ENCODE results near the gene THSD4. TPM values are rescaled to one million over a fixed set of nuclear protein-coding genes. Genes with fewer than 3 reads are reported as not detected.

Gene THSD4
- total and polyA plus RNA-seq, 2 of the 8 experiments (the other 6 are each of a cell fraction or from before 2014, with no cell fraction given), result 2.5 to 6.2 TPM

DNA sequence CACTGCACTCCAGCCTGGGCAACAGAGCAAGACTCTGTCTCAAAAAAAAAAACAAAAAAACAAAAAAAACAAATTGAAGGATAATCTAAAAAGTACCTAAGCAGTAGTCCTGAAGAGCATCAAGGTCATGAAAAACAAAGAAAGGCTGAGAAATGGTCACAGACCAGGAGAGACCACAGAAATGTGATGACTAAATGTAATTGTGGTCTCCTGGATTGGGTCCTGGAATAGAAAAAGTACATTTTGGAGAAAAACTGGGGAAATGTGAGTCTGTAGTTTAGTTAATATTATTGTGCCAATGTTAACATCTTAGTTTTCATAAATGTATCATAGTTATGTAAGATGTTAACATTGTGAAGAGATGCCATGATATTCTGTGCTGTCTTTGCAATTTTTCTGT, 427.6 kb downstream of the THSD4 start:
- CTCF ChIA-PET (ENCODE audit: partially characterized antibody), result interaction anchor here (1.1 kb wide), 1 partner anchor 11 kb away, joined by 4 read pairs; no protein-coding TSS in a partner anchor
- no peak overlapping the region for H4K91ac ChIP-seq (replicated peaks; ENCODE audit: insufficient read length, low read length)
- no peak overlapping the region for H2BK15ac ChIP-seq (ENCODE audit: low read length)

More for the DNA sequence above, 427.6 kb downstream of the THSD4 start:
- H3K27ac ChIP-seq (ENCODE audit: low read depth, low read length), result no peak overlapping the region
- FAIRE-seq, result no peak
- no peak overlapping the region for H2BK120ac ChIP-seq (replicated peaks; ENCODE audit: low read depth, low read length)
- 0 out of 7 replicates have a peak, but pooled peaks cover 0 to 3% (median 0%) of the 10 kb centered on the region in 4 experiments for H3K4me1 ChIP-seq (replicated peaks in 1 of 4; ENCODE audit: control insufficient read depth in 3 of 4, insufficient read depth in 4 of 4, low read length in 3 of 4)
- no peak overlapping the region for H3K14ac ChIP-seq (ENCODE audit: insufficient read length)
- no peak for DNase-seq (ENCODE audit: low read depth in 1 of 2, low spot score in 2 of 2)
- no peak overlapping the region for H3K4ac ChIP-seq (replicated peaks; ENCODE audit: insufficient read length, low read depth, low read length)
- H3K36me3 ChIP-seq (ENCODE audit: control insufficient read depth in 2 of 4, insufficient read depth in 4 of 4, low read length in 3 of 4), result no peaks in the 10 kb centered on the region
- no peaks in the 10 kb centered on the region for H3K23me2 ChIP-seq (ENCODE audit: low read depth, low read length)
- no peak for TF ChIP-seq FOSL1 (IDR thresholded peaks at IDR 0.05; ENCODE audit: insufficient read depth, low read depth, low read length)
- TF ChIP-seq, protein P1, sequence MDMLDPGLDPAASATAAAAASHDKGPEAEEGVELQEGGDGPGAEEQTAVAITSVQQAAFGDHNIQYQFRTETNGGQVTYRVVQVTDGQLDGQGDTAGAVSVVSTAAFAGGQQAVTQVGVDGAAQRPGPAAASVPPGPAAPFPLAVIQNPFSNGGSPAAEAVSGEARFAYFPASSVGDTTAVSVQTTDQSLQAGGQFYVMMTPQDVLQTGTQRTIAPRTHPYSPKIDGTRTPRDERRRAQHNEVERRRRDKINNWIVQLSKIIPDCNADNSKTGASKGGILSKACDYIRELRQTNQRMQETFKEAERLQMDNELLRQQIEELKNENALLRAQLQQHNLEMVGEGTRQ (IDR thresholded peaks at IDR 0.05; ENCODE audit: low read length), result no peak
- H2BK5ac ChIP-seq (ENCODE audit: low read depth, low read length), result no peak overlapping the region
- H3K4me3 ChIP-seq (ENCODE audit: extremely low read depth in 1 of 4, insufficient read depth in 2 of 4, low read depth in 3 of 4, low read length in 4 of 4), result no peak overlapping the region
- no peak overlapping the region for H4K5ac ChIP-seq (ENCODE audit: insufficient read length, low read depth, low read length)
- no peak overlapping the region for H2BK20ac ChIP-seq (ENCODE audit: low read length)
- no peak overlapping the region for H3K4me2 ChIP-seq (ENCODE audit: insufficient read depth in 1 of 2, low read depth in 2 of 2, low read length in 2 of 2)
- H3K79me1 ChIP-seq (ENCODE audit: low read depth, low read length), result no peaks in the 10 kb centered on the region
- no peak overlapping the region for H3K23ac ChIP-seq (ENCODE audit: insufficient read length)
- H4K20me1 ChIP-seq (replicated peaks in 1 of 2; ENCODE audit: control insufficient read depth in 1 of 2, insufficient read depth in 2 of 2, low read length in 2 of 2), result no peaks in the 10 kb centered on the region
- H3K79me2 ChIP-seq (ENCODE audit: control insufficient read depth in 1 of 2, insufficient read depth in 2 of 2, low read length in 2 of 2), result no peaks in the 10 kb centered on the region
- no peak overlapping the region for H3K18ac ChIP-seq (ENCODE audit: extremely low read depth, low read length)
- H4K8ac ChIP-seq (ENCODE audit: extremely low read depth, insufficient read depth, low read length), result no peak overlapping the region
- H3K27me3 ChIP-seq (replicated peaks in 1 of 4; ENCODE audit: control insufficient read depth in 3 of 4, extremely low read depth in 1 of 4, insufficient read depth in 3 of 4, low read length in 3 of 4), result no peaks in the 10 kb centered on the region
- no peak overlapping the region for H3K9ac ChIP-seq (replicated peaks in 1 of 4; ENCODE audit: extremely low read depth in 1 of 4, low read depth in 3 of 4, low read length in 3 of 4)
- H2AK5ac ChIP-seq (ENCODE audit: low read depth, low read length), result no peak overlapping the region
- no peaks in the 10 kb centered on the region for H3K9me3 ChIP-seq (ENCODE audit: insufficient read depth in 2 of 2, low read depth in 1 of 2, low read length in 1 of 2)
- POLR2A ChIA-PET (ENCODE audit: partially characterized antibody), result no interaction called here
- H2BK12ac ChIP-seq (ENCODE audit: low read depth, low read length), result no peak overlapping the region
- no peak overlapping the region for H3K56ac ChIP-seq (replicated peaks; ENCODE audit: insufficient read length, low read depth, low read length)
- H2AFZ ChIP-seq (ENCODE audit: low read length), result no peak overlapping the region

All from H1 (cell line).